H1 (cell line): ENCODE data around the gene PFKM. TPM values are rescaled to one million over a fixed set of nuclear protein-coding genes. Genes with fewer than 3 reads are reported as not detected.

Experiments
- CTCF ChIA-PET: fragments of 300-600 bp; sonication (Branson Sonifier 250); formaldehyde crosslinking; loops from one replicate; lab custom pipeline; 2021; ENCODE audit not compliant: partially characterized antibody; lab: Charles Lee
- POLR2A ChIA-PET: fragments of 300-600 bp; sonication (Branson Sonifier 250); formaldehyde crosslinking; loops from one replicate; lab custom pipeline; 2021; ENCODE audit warnings: inconsistent platforms; ENCODE audit not compliant: partially characterized antibody; lab: Charles Lee
- DNase-seq, 2 experiments: peaks; one replicate each; pipeline versions ENCODE4 v3.0.0 to v3.0.0-alpha.2; 2010 to 2022; ENCODE audit warnings: low spot score in 2 of 2, low read depth in 1 of 2, mixed read lengths in 1 of 2
- FAIRE-seq: peaks from 2 replicates; lab custom pipeline; 2011; peaks lifted over from hg19 to GRCh38; lab: Jason Lieb, UNC
- H2AFZ ChIP-seq: 2 replicates; pipeline ENCODE4 v1.8.1; 2012; ENCODE audit warnings: low read length, inconsistent platforms
- H2AK5ac ChIP-seq: 2 replicates; pipeline ENCODE4 v1.6.1; 2013; ENCODE audit warnings: low read depth, low read length
- H2BK120ac ChIP-seq: replicated peaks from 2 replicates; pipeline ENCODE3; 2013; ENCODE audit warnings: low read depth, low read length, inconsistent platforms
- H2BK12ac ChIP-seq: 2 replicates; pipeline ENCODE4 v1.6.1; 2013; ENCODE audit warnings: low read depth, low read length
- H2BK15ac ChIP-seq: 2 replicates; pipeline ENCODE4 v1.6.1; 2013; ENCODE audit warnings: low read length
- H2BK20ac ChIP-seq: 2 replicates; pipeline ENCODE4 v1.6.1; 2013; ENCODE audit warnings: low read length
- H2BK5ac ChIP-seq: 2 replicates; pipeline ENCODE4 v1.6.1; 2013; ENCODE audit warnings: low read depth, low read length
- H3K14ac ChIP-seq: 2 replicates; pipeline ENCODE4 v1.6.1; 2013; ENCODE audit warnings: inconsistent platforms; ENCODE audit not compliant: insufficient read length
- H3K18ac ChIP-seq: 2 replicates; pipeline ENCODE4 v1.6.1; 2013; ENCODE audit warnings: low read length; ENCODE audit errors: extremely low read depth
- H3K23ac ChIP-seq: 2 replicates; pipeline ENCODE4 v1.6.1; 2013; ENCODE audit warnings: inconsistent platforms; ENCODE audit not compliant: insufficient read length
- H3K23me2 ChIP-seq: 2 replicates; pipeline ENCODE4 v1.6.1; 2013; ENCODE audit warnings: low read depth, low read length
- H3K27ac ChIP-seq: 2 replicates; pipeline ENCODE4 v1.6.1; 2011; ENCODE audit warnings: low read depth, low read length, inconsistent platforms
- H3K27me3 ChIP-seq, 4 experiments: replicated peaks in 1 of 4; 1 replicate in 1 of 4; 2 replicates in 3 of 4; pipeline versions ENCODE4 v1.6.1 to v1.8.1; 2011 to 2013; ENCODE audit warnings: low read length in 3 of 4, mild to moderate bottlenecking in 3 of 4, inconsistent platforms in 2 of 4, mixed read lengths in 2 of 4, moderate library complexity in 1 of 4; ENCODE audit not compliant: control insufficient read depth in 3 of 4, insufficient read depth in 3 of 4; ENCODE audit errors: extremely low read depth in 1 of 4
- H3K36me3 ChIP-seq, 4 experiments: 2 replicates each; pipeline versions ENCODE4 v1.6.1 to v1.8.1; 2011 to 2013; ENCODE audit warnings: mild to moderate bottlenecking in 4 of 4, low read length in 3 of 4, moderate library complexity in 2 of 4, control low read depth in 1 of 4, inconsistent platforms in 1 of 4; ENCODE audit not compliant: insufficient read depth in 4 of 4, control insufficient read depth in 2 of 4
- H3K4ac ChIP-seq: replicated peaks from 2 replicates; pipeline ENCODE3; 2013; ENCODE audit warnings: low read length, low read depth, mixed read lengths, inconsistent platforms; ENCODE audit not compliant: insufficient read length
- H3K4me1 ChIP-seq, 4 experiments: replicated peaks in 1 of 4; 1 replicate in 1 of 4; 2 replicates in 3 of 4; pipeline versions ENCODE4 v1.6.1 to v1.8.1; 2011 to 2013; ENCODE audit warnings: low read length in 3 of 4, inconsistent platforms in 2 of 4, mixed read lengths in 1 of 4; ENCODE audit not compliant: insufficient read depth in 4 of 4, control insufficient read depth in 3 of 4
- H3K4me2 ChIP-seq, 2 experiments: 2 replicates each; pipeline versions ENCODE4 v1.6.1 to v1.8.1; 2011 to 2013; ENCODE audit warnings: low read depth in 2 of 2, low read length in 2 of 2, control low read depth in 1 of 2, inconsistent platforms in 1 of 2, mild to moderate bottlenecking in 1 of 2; ENCODE audit not compliant: insufficient read depth in 1 of 2
- H3K4me3 ChIP-seq, 4 experiments: fragments of 200-600, 300-600 bp in 1 of 4; sonication (generic), shearing (Covaris generic), sonication (Bioruptor Twin) in 1 of 4; 2 replicates each; pipeline versions ENCODE4 v1.5.1 to v1.8.1; 2011 to 2016; ENCODE audit warnings: low read length in 4 of 4, low read depth in 3 of 4, control low read depth in 2 of 4, inconsistent platforms in 2 of 4, mild to moderate bottlenecking in 2 of 4, mixed read lengths in 1 of 4, moderate library complexity in 1 of 4; ENCODE audit not compliant: insufficient read depth in 2 of 4; ENCODE audit errors: extremely low read depth in 1 of 4
- H3K56ac ChIP-seq: replicated peaks from 2 replicates; pipeline ENCODE3; 2013; ENCODE audit warnings: low read depth, mild to moderate bottlenecking, mixed read lengths, low read length, inconsistent platforms; ENCODE audit not compliant: insufficient read length
- H3K79me1 ChIP-seq: 2 replicates; pipeline ENCODE4 v1.6.1; 2013; ENCODE audit warnings: low read depth, low read length, control low read depth
- H3K79me2 ChIP-seq, 2 experiments: 2 replicates each; pipeline versions ENCODE4 v1.6.1 to v1.8.1; 2012 to 2013; ENCODE audit warnings: low read length in 2 of 2, mild to moderate bottlenecking in 2 of 2, inconsistent platforms in 1 of 2; ENCODE audit not compliant: insufficient read depth in 2 of 2, control insufficient read depth in 1 of 2
- H3K9ac ChIP-seq, 4 experiments: replicated peaks in 1 of 4; 1 replicate in 1 of 4; 2 replicates in 3 of 4; pipeline versions ENCODE4 v1.6.1 to v1.8.1; 2011 to 2013; ENCODE audit warnings: low read depth in 3 of 4, low read length in 3 of 4, control low read depth in 2 of 4, mild to moderate bottlenecking in 2 of 4, moderate library complexity in 2 of 4, inconsistent platforms in 1 of 4; ENCODE audit errors: extremely low read depth in 1 of 4
- H3K9me3 ChIP-seq, 2 experiments: 2 replicates each; pipeline versions ENCODE4 v1.6.1 to v1.8.1; 2012 to 2013; ENCODE audit warnings: mild to moderate bottlenecking in 2 of 2, moderate library complexity in 2 of 2, control low read depth in 1 of 2, inconsistent platforms in 1 of 2, low read depth in 1 of 2, low read length in 1 of 2, mixed read lengths in 1 of 2; ENCODE audit not compliant: insufficient read depth in 2 of 2
- H4K20me1 ChIP-seq, 2 experiments: replicated peaks in 1 of 2; 2 replicates each; pipeline versions ENCODE3 to v1.8.1; 2011 to 2013; ENCODE audit warnings: inconsistent platforms in 2 of 2, low read length in 2 of 2, mild to moderate bottlenecking in 1 of 2; ENCODE audit not compliant: insufficient read depth in 2 of 2, control insufficient read depth in 1 of 2
- H4K5ac ChIP-seq: 2 replicates; pipeline ENCODE4 v1.6.1; 2013; ENCODE audit warnings: low read length, low read depth, mixed read lengths, inconsistent platforms; ENCODE audit not compliant: insufficient read length
- H4K8ac ChIP-seq: 2 replicates; pipeline ENCODE4 v1.8.0; 2013; ENCODE audit warnings: mild to moderate bottlenecking, moderate library complexity, low read length, inconsistent platforms; ENCODE audit not compliant: insufficient read depth; ENCODE audit errors: extremely low read depth
- H4K91ac ChIP-seq: replicated peaks from 2 replicates; pipeline ENCODE3; 2013; ENCODE audit warnings: low read length, mixed read lengths, inconsistent platforms; ENCODE audit not compliant: insufficient read length
- CBX5 ChIP-seq: fragments of 300-800, 300-1000 bp; sonication (generic); IDR thresholded peaks from 2 replicates; pipeline ENCODE4 v1.7.1; 2016; ENCODE audit warnings: antibody characterized with exemption, low read length, low read depth
- YY1 ChIP-seq: IDR thresholded peaks from 2 replicates; pipeline ENCODE4 v1.6.1; 2011; ENCODE audit warnings: low read depth, mild to moderate bottlenecking, low read length
- ZNF274 ChIP-seq: IDR thresholded peaks from 2 replicates; pipeline ENCODE4 v1.7.0; 2012; ENCODE audit warnings: low read length, borderline replicate concordance; ENCODE audit errors: extremely low read depth
- WGBS, 2 experiments: shearing (Covaris generic) in 1 of 2; methylation state at CpG; one replicate each; pipeline versions ENCODE4 v1.1.6 to v1.1.7; 2013 to 2015; ENCODE audit warnings: low lambda C conversion rate in 2 of 2, mixed read lengths in 2 of 2, inconsistent platforms in 1 of 2, low coverage in 1 of 2, missing lambda C conversion rate in 1 of 2; ENCODE audit not compliant: insufficient replicate concordance in 2 of 2, insufficient coverage in 1 of 2, insufficient read length in 1 of 2; ENCODE audit errors: extremely low coverage in 1 of 2, missing lambda C conversion rate in 1 of 2; 5-methylcytosine and 5-hydroxymethylcytosine counted together
- polyA plus RNA-seq, 7 experiments: library from polyadenylated mRNA; depleted of rRNA in 3 of 7; stranded (reverse) in 5 of 7; unstranded in 2 of 7; fragments of >200 nt in 5 of 7; fragments of 200-250 nt in 2 of 7; gene quantifications; 1 replicate in 5 of 7; 2 replicates in 1 of 7; 4 replicates in 1 of 7; pipeline versions ENCODE4 v1.2.1 to v1.2.3, GENCODE V29; 2011 to 2013; ENCODE audit warnings: missing spikeins in 2 of 7, mixed read lengths in 2 of 7
- total RNA-seq: library from RNA; stranded (reverse); fragmentation: NEBNext Ultra II Directional; extraction: Animal tissue kit (Norgen Biotek cat#: 25700); gene quantifications from 2 replicates; pipeline ENCODE4 v1.2.1, GENCODE V29; 2021

PFKM gene
- total and polyA plus RNA-seq, 2 of the 8 experiments (the other 6 are each of a cell fraction or from before 2014, with no cell fraction given): 62.6 to 106 TPM

- Histone ChIP-seq H2BK120ac (no peak overlapping the region), H3K4ac (no peak overlapping the region)
- TF ChIP-seq ZNF274 (no peak), YY1 (no peak), CBX5 (no peak)
- TF ChIP-seq, all 59 proteins: peak for 0
- Histone ChIP-seq H3K27ac (no peak overlapping the region), H4K8ac (no peak overlapping the region), H3K9ac (no peak overlapping the region), H3K4me3 (no peak overlapping the region), H3K79me2 (no peaks in the 10 kb centered on the region), H3K14ac (no peak overlapping the region), H4K20me1 (no peaks in the 10 kb centered on the region), H2AK5ac (no peak overlapping the region), H3K56ac (no peak overlapping the region), H2AFZ (no peak overlapping the region), H2BK12ac (no peak overlapping the region), H3K18ac (no peak overlapping the region), H3K4me2 (no peak overlapping the region), H3K79me1 (no peaks in the 10 kb centered on the region), H3K27me3 (no peaks in the 10 kb centered on the region), H2BK15ac (no peak overlapping the region), H3K23me2 (no peaks in the 10 kb centered on the region), H2BK20ac (no peak overlapping the region), H3K23ac (no peak overlapping the region), H4K5ac (no peak overlapping the region), H4K91ac (no peak overlapping the region), H3K36me3 (peaks cover 0 to 24% (median 8%) of the 10 kb centered on the region in 4 experiments; a peak in 4 of 8 replicates), H3K9me3 (no peaks in the 10 kb centered on the region), H2BK5ac (no peak overlapping the region), H3K4me1 (no peaks in the 10 kb centered on the region)
- no peak for DNase-seq
- CTCF ChIA-PET: interaction anchor here (0.7 to 1.0 kb wide), 4 partner anchors 28 to 570 kb away, joined by 3 to 4 read pairs (median 3); no protein-coding TSS in a partner anchor
- POLR2A ChIA-PET: no interaction called here
- FAIRE-seq: no peak
- WGBS, 2 experiments: 96% methylated on average over 5 of the region's 5 CpGs; no CpG with 5 or more reads in 1 of the 2 experiments
Measured at GRCh38 chr12:48078901-48079300, 40.3 kb upstream of the PFKM start.
